Astrocyte (in vitro differentiated cells and primary cell): ENCODE results near the gene SDK1. TPM values are rescaled to one million over a fixed set of nuclear protein-coding genes. Genes with fewer than 3 reads are reported as not detected.

ENCODE experiments used
- DNase-seq: peaks from one replicate; pipeline ENCODE4 v3.0.0-alpha.2; 2010; ENCODE audit warnings: low read depth
- FAIRE-seq: peaks from 2 replicates; lab custom pipeline; 2011; peaks lifted over from hg19 to GRCh38; lab: Jason Lieb, UNC
- H2AFZ ChIP-seq: 2 replicates; pipeline ENCODE4 v1.6.0; 2012; ENCODE audit warnings: low read depth, low read length, inconsistent platforms
- H3K27ac ChIP-seq: 2 replicates; pipeline ENCODE4 v1.5.1; 2011; ENCODE audit warnings: low read depth, low read length, inconsistent platforms
- H3K27me3 ChIP-seq: 2 replicates; pipeline ENCODE4 v1.6.0; 2011; ENCODE audit warnings: low read length, inconsistent platforms; ENCODE audit not compliant: insufficient read depth
- H3K36me3 ChIP-seq: 2 replicates; pipeline ENCODE4 v1.5.1; 2011; ENCODE audit warnings: low read length, inconsistent platforms; ENCODE audit not compliant: insufficient read depth
- H3K4me1 ChIP-seq: 2 replicates; pipeline ENCODE4 v1.5.1; 2011; ENCODE audit warnings: low read length, inconsistent platforms; ENCODE audit not compliant: insufficient read depth
- H3K4me2 ChIP-seq: 2 replicates; pipeline ENCODE4 v1.6.0; 2012; ENCODE audit warnings: low read length, inconsistent platforms
- H3K4me3 ChIP-seq: 2 replicates; pipeline ENCODE4 v1.5.1; 2011; ENCODE audit warnings: low read depth, mild to moderate bottlenecking, low read length, inconsistent platforms; ENCODE audit not compliant: insufficient read depth
- H3K79me2 ChIP-seq: 2 replicates; pipeline ENCODE4 v1.6.0; 2012; ENCODE audit warnings: mild to moderate bottlenecking, low read length, inconsistent platforms; ENCODE audit not compliant: insufficient read depth
- H3K9ac ChIP-seq: 2 replicates; pipeline ENCODE4 v1.6.0; 2012; ENCODE audit warnings: mild to moderate bottlenecking, low read length, inconsistent platforms
- H3K9me3 ChIP-seq: 2 replicates; pipeline ENCODE4 v1.5.1; 2012; ENCODE audit warnings: low read depth, mild to moderate bottlenecking, low read length, inconsistent platforms; ENCODE audit not compliant: insufficient read depth
- H4K20me1 ChIP-seq: 2 replicates; pipeline ENCODE4 v1.6.0; 2012; ENCODE audit warnings: low read length, inconsistent platforms; ENCODE audit not compliant: insufficient read depth
- H3K27ac Mint-ChIP-seq: one replicate; pipeline ENCODE4 v1.8.0; 2021; ENCODE audit warnings: mild to moderate bottlenecking, mixed read lengths; ENCODE audit not compliant: unreplicated experiment
- H3K27me3 Mint-ChIP-seq: one replicate; pipeline ENCODE4 v1.8.0; 2021; ENCODE audit warnings: low read depth, mixed read lengths; ENCODE audit not compliant: unreplicated experiment
- H3K36me3 Mint-ChIP-seq: one replicate; pipeline ENCODE4 v1.8.0; 2021; ENCODE audit warnings: low read depth, mixed read lengths; ENCODE audit not compliant: unreplicated experiment
- H3K4me1 Mint-ChIP-seq: one replicate; pipeline ENCODE4 v1.8.0; 2021; ENCODE audit warnings: low read depth, mixed read lengths; ENCODE audit not compliant: unreplicated experiment
- H3K4me3 Mint-ChIP-seq: one replicate; pipeline ENCODE4 v1.8.0; 2021; ENCODE audit warnings: mild to moderate bottlenecking, moderate library complexity, mixed read lengths; ENCODE audit not compliant: unreplicated experiment
- H3K9me3 Mint-ChIP-seq: one replicate; pipeline ENCODE4 v1.8.0; 2021; ENCODE audit warnings: mild to moderate bottlenecking, mixed read lengths; ENCODE audit not compliant: unreplicated experiment
- EZH2 ChIP-seq: IDR thresholded peaks from 2 replicates; pipeline ENCODE4 v1.6.1; 2012; ENCODE audit warnings: mild to moderate bottlenecking, low read length, inconsistent platforms; ENCODE audit not compliant: insufficient read depth
- total RNA-seq: library from RNA; stranded (reverse); gene quantifications from 2 replicates; pipeline ENCODE4 v1.2.1, GENCODE V29; 2021
- TF ChIP-seq, protein P1 (sequence below): IDR thresholded peaks from 2 replicates; pipeline ENCODE4 v1.5.1; 2011; ENCODE audit warnings: low read depth, mild to moderate bottlenecking, inconsistent platforms, low read length, moderate library complexity; ENCODE audit not compliant: insufficient read depth

SDK1 gene
- total RNA-seq, 1 donor from 2014 or later, result 4.2 TPM

DNA sequence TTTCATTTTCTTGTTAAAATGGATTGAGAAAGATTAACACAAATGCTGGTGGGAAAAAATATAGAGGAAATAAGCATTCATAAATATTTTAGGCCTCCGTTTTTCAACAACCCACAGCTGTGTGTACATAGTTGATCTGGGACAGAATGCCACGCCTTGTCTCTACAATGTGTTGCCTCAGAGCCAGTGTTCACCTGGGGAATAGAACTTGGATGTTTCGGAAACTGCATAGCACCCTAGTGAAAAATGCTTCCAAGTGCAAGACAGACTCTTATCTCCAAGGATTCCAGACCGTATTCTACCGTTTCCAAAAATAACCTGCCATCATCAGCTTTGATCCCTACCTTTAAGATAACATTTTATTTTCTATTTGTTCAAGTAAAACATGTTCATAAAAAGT is 260.9 kb downstream of the SDK1 start:
- Histone ChIP-seq H4K20me1 (no peaks in the 10 kb centered on the region), H3K4me1 (peaks cover 3% of the 10 kb centered on the region), H3K79me2 (no peaks in the 10 kb centered on the region), H2AFZ (no peak overlapping the region), H3K27me3 (no peaks in the 10 kb centered on the region), H3K9ac (no peak overlapping the region), H3K9me3 (no peaks in the 10 kb centered on the region), H3K4me2 (no peak overlapping the region), H3K36me3 (no peaks in the 10 kb centered on the region), H3K4me3 (no peak overlapping the region), H3K27ac (no peak overlapping the region)
- H3K4me1 Mint-ChIP-seq, result peaks cover 5% of the 10 kb centered on the region
- FAIRE-seq (no peak), DNase-seq (no peak)
- H3K4me3 Mint-ChIP-seq, result no peak overlapping the region
- no peaks in the 10 kb centered on the region for H3K27me3 Mint-ChIP-seq
- no peak overlapping the region for H3K27ac Mint-ChIP-seq
- H3K9me3 Mint-ChIP-seq, result no peaks in the 10 kb centered on the region
- no peak for TF ChIP-seq EZH2
- no peaks in the 10 kb centered on the region for H3K36me3 Mint-ChIP-seq

DNA sequence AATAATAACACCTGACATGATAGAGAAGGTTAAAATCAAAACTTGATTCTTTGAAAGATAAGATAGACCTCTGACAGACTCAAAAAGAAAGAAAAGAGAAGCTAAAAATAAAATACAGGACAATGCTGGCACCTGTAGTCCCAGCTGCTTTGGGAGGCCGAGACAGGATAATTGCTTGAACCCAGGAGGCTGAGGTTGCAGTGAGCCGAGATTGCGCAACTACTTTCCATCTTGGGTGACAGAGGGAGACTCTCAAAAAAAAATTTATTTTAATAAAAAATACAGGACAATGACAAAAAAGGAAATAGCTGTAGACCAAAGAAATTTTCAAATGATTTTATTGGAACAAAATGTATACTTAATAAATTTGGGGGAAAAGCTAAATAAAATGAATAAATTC is 263.2 kb downstream of the SDK1 start:
- Histone ChIP-seq H3K27me3 (no peaks in the 10 kb centered on the region), H3K4me3 (no peak overlapping the region), H3K9me3 (no peaks in the 10 kb centered on the region), H3K9ac (no peak overlapping the region), H3K79me2 (no peaks in the 10 kb centered on the region), H3K4me2 (no peak overlapping the region), H3K27ac (no peak overlapping the region), H2AFZ (no peak overlapping the region), H4K20me1 (no peaks in the 10 kb centered on the region), H3K36me3 (no peaks in the 10 kb centered on the region), H3K4me1 (peaks cover 3% of the 10 kb centered on the region)
- Mint-ChIP-seq H3K36me3 (no peaks in the 10 kb centered on the region), H3K27me3 (no peaks in the 10 kb centered on the region), H3K4me1 (peaks cover 1% of the 10 kb centered on the region), H3K9me3 (no peaks in the 10 kb centered on the region), H3K4me3 (no peak overlapping the region), H3K27ac (no peak overlapping the region)
- no peak for DNase-seq
- TF ChIP-seq, protein P1, sequence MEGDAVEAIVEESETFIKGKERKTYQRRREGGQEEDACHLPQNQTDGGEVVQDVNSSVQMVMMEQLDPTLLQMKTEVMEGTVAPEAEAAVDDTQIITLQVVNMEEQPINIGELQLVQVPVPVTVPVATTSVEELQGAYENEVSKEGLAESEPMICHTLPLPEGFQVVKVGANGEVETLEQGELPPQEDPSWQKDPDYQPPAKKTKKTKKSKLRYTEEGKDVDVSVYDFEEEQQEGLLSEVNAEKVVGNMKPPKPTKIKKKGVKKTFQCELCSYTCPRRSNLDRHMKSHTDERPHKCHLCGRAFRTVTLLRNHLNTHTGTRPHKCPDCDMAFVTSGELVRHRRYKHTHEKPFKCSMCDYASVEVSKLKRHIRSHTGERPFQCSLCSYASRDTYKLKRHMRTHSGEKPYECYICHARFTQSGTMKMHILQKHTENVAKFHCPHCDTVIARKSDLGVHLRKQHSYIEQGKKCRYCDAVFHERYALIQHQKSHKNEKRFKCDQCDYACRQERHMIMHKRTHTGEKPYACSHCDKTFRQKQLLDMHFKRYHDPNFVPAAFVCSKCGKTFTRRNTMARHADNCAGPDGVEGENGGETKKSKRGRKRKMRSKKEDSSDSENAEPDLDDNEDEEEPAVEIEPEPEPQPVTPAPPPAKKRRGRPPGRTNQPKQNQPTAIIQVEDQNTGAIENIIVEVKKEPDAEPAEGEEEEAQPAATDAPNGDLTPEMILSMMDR, result no peak
- TF ChIP-seq EZH2, result no peak
- no peak for FAIRE-seq

DNA sequence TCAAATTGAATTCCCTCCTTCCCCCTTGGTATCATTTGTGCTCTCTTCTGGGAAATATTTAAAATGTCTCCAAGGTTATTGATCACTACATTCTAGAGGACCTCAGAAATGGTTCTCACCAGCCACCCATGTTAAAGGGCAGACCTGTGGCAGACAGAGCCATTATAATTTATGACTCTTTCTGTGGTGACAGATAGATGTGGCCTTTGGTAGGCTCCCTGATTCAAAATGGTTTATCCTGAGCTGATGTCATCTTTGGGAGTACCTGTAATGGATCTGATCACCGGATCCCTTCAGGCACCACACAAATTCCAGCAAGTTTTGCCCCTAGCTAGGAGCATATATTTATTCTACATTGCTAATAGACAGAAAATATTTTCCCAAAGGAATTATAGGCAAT is 267.5 kb downstream of the SDK1 start:
- H3K27ac ChIP-seq, result no peak overlapping the region
- Mint-ChIP-seq H3K27me3 (no peaks in the 10 kb centered on the region), H3K9me3 (peaks cover 2% of the 10 kb centered on the region), H3K36me3 (no peaks in the 10 kb centered on the region), H3K27ac (no peak overlapping the region), H3K4me3 (no peak overlapping the region), H3K4me1 (no peaks in the 10 kb centered on the region)
- H3K4me3 ChIP-seq, result no peak overlapping the region
- no peak overlapping the region for H2AFZ ChIP-seq
- no peak overlapping the region for H3K9ac ChIP-seq
- no peaks in the 10 kb centered on the region for H3K4me1 ChIP-seq
- no peaks in the 10 kb centered on the region for H3K36me3 ChIP-seq
- no peak overlapping the region for H3K4me2 ChIP-seq
- H3K27me3 ChIP-seq, result no peaks in the 10 kb centered on the region
- no peaks in the 10 kb centered on the region for H3K9me3 ChIP-seq
- DNase-seq (no peak), FAIRE-seq (no peak)
- no peak for TF ChIP-seq EZH2
- TF ChIP-seq, protein P1, result no peak
- no peaks in the 10 kb centered on the region for H4K20me1 ChIP-seq
- H3K79me2 ChIP-seq, result no peaks in the 10 kb centered on the region
